H1 (cell line): ENCODE results near the gene EIF2S2.

Experiments
- GABPA ChIP-seq: IDR thresholded peaks from 2 replicates; pipeline ENCODE4 v1.6.1; 2011; ENCODE audit warnings: mild to moderate bottlenecking, low read length, moderate library complexity, borderline replicate concordance; ENCODE audit not compliant: insufficient read depth
- HDAC2 ChIP-seq, 2 experiments: fragments of 300-600 bp in 1 of 2; sonication (generic) in 1 of 2; IDR thresholded peaks; 2 replicates each; pipeline ENCODE4 v1.6.1; 2011 to 2012; ENCODE audit warnings: low read depth in 2 of 2, low read length in 2 of 2, mild to moderate bottlenecking in 2 of 2, moderate library complexity in 2 of 2, borderline replicate concordance in 1 of 2, inconsistent platforms in 1 of 2
- SP1 ChIP-seq: IDR thresholded peaks from 2 replicates; pipeline ENCODE4 v1.6.1; 2011; ENCODE audit warnings: low read depth, low read length
- SP2 ChIP-seq: IDR thresholded peaks from 2 replicates; pipeline ENCODE4 v1.6.1; 2012; ENCODE audit warnings: mild to moderate bottlenecking, low read length, inconsistent platforms
- TF ChIP-seq, protein P1 (sequence below), 3 experiments: IDR thresholded peaks; 1 replicate in 2 of 3; 2 replicates in 1 of 3; pipeline versions ENCODE4 v1.5.1 to v1.6.1; 2011; ENCODE audit warnings: low read length in 3 of 3, mild to moderate bottlenecking in 3 of 3, inconsistent platforms in 2 of 3, low read depth in 1 of 3, moderate library complexity in 1 of 3; ENCODE audit not compliant: insufficient read depth in 1 of 3; ENCODE audit errors: control extremely low read depth in 1 of 3

DNA sequence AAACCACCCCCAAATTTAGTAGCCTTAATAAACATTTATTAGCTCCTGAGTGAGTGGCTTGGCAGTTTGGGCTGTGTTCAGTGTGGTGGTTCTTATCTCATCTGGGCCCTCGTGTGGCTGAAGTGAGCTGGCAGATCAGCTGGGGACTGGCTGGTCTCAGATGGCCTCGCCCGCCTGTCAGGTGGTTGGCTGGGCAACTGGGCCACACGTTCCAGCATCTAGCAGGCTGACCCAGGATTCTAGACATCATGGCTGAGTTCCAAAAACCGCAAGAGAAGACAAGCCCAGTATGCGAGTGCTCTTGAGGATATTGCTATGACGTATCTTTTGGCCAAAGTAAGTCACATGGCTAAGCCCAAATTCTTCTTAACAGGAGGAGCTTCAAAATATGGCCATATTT lies 28.9 kb downstream of the EIF2S2 start:
- TF ChIP-seq GABPA (no peak), SP1 (no peak), HDAC2 (IDR thresholded peaks at IDR 0.05; ENCODE audit: borderline replicate concordance in 1 of 2, low read depth in 2 of 2, low read length in 2 of 2) (no peak), SP2 (no peak)
- TF ChIP-seq, protein P1, sequence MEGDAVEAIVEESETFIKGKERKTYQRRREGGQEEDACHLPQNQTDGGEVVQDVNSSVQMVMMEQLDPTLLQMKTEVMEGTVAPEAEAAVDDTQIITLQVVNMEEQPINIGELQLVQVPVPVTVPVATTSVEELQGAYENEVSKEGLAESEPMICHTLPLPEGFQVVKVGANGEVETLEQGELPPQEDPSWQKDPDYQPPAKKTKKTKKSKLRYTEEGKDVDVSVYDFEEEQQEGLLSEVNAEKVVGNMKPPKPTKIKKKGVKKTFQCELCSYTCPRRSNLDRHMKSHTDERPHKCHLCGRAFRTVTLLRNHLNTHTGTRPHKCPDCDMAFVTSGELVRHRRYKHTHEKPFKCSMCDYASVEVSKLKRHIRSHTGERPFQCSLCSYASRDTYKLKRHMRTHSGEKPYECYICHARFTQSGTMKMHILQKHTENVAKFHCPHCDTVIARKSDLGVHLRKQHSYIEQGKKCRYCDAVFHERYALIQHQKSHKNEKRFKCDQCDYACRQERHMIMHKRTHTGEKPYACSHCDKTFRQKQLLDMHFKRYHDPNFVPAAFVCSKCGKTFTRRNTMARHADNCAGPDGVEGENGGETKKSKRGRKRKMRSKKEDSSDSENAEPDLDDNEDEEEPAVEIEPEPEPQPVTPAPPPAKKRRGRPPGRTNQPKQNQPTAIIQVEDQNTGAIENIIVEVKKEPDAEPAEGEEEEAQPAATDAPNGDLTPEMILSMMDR (IDR thresholded peaks at IDR 0.05; ENCODE audit: control extremely low read depth in 1 of 3, insufficient read depth in 1 of 3, low read depth in 1 of 3, low read length in 3 of 3): no peak
